GM13976 (cell line): ENCODE data around the gene HMCES.
"Not testable (repeated sequence)": the region's sequence is repeated elsewhere in the genome, so short reads cannot be mapped to it uniquely, and the experiment has no call there.

Source experiments
- DNase-seq: peaks from one replicate; pipeline ENCODE4 v3.0.0; 2012; ENCODE audit warnings: low spot score
- CTCF ChIP-seq: IDR thresholded peaks from 2 replicates; pipeline ENCODE4 v1.5.1; 2012; ENCODE audit warnings: borderline replicate concordance, mild to moderate bottlenecking; ENCODE audit not compliant: insufficient read depth; ENCODE audit errors: extremely low read depth, missing control alignments, control extremely low read depth
- in situ Hi-C: fragments of 300-500 bp; cut with MboI; formaldehyde crosslinking; loops from one replicate; pipeline ENCODE4 v1.12.0; 2022; ENCODE audit warnings: low sequenced_read_pairs, mixed read lengths, inconsistent platforms; ENCODE audit not compliant: unreplicated experiment

Gene HMCES

GRCh38 chr3:129326138-129326537 lies 47.5 kb downstream of the HMCES start:
- no peak for TF ChIP-seq CTCF
- in situ Hi-C loops = no loop called here
- no peak for DNase-seq

DNA sequence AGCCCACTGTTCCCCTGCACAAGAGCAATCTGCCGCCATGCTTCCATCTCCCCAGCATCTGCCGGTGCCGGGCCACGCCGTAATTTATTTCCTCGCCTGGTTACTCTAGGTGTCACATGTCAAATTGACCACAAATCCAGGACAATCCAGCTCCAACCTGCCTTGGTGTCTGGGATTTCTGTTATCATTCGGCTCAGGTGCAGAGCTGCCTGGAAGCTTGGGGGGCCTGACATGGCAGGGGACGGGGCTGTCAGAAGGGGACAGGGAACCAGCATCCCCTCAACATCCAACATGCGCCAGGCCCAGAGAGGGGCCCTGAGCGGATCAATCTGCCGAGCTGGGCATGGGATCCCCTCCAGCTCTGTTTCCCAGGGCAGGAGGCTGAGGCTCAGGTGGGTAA lies 47.9 kb downstream of the HMCES start:
- in situ Hi-C loops = no loop called here
- TF ChIP-seq CTCF = no peak
- no peak for DNase-seq

DNA sequence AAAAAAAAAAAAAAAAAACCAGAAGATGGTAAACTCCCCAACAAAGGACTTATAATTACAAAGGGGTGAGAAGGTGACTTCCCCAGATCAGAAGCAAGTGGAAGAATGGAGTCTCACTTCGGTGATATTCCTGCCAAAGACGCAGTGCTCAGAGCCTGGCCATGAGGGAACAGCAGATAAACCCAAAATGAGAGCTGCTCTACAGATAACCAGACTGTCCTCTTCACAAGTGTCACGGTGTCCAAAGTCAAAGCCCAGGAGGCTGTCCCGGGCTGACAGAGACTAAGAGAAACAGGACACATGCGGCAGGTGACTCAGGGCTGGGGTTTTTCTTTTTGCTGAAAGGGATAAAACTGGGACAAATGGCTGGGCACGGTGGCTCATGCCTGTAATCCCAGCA lies 48.8 kb downstream of the HMCES start:
- in situ Hi-C loops = no loop called here
- DNase-seq = no peak
- no peak for TF ChIP-seq CTCF

GRCh38 chr3:129329858-129330257 lies 51.2 kb downstream of the HMCES start:
- DNase-seq = no peak
- in situ Hi-C loops = no loop called here
- TF ChIP-seq CTCF = no peak

DNA sequence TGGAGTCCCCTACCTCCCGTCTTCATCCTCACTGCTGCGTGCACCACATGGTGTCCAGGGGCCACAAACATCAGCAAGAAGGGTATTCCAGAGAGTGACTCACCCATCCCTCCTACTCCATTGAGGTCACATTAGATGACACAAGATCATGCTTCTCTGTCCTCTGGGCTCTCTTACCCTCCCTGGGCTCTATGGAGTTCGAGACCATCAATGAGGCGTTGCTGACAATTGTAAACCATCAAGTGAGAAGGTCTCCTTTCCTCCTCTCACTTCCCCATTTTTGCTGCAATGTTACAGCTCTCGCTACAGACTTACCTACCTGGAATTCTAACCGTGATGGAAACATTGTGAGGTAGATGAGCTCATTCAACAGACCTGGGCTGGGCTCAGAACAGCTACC lies 51.7 kb downstream of the HMCES start:
- TF ChIP-seq CTCF = no peak
- in situ Hi-C loops = no loop called here
- no peak for DNase-seq

- in situ Hi-C loops = no loop called here
- no peak for DNase-seq
- no peak for TF ChIP-seq CTCF
Measured at GRCh38 chr3:129333891-129334290, 55.2 kb downstream of the HMCES start.

DNA sequence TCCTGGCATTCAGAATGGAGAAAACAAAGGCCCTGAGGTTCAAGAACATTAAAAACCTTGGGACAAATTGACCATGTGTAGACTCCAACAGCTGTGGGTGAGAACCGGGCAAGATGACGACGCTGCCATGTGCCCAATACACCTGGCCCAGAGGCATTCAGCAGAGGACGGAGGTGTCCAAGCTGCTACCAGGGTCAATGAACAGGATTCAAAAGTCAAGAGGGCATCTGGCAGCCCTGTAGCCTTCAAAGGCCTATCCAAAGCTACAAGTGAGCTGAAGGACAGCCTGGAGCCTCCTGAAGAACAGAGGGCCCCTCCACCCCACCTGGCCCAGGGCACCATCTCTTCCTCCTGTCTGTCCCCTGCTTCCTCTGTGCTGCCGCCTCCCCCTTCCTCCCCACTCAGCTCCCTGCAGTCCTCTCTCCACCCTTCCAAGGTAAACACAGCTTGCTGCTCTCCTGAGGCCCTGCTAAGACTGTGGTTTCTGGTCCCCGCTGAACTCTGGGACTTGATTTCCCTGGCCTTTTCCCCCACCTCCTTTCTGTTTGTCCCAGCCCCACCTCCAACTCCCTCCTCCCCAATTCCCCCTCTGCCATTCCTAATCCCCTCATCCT lies 57.5 kb downstream of the HMCES start:
- in situ Hi-C loops = no loop called here
- TF ChIP-seq CTCF = no peak
- no peak for DNase-seq

DNA sequence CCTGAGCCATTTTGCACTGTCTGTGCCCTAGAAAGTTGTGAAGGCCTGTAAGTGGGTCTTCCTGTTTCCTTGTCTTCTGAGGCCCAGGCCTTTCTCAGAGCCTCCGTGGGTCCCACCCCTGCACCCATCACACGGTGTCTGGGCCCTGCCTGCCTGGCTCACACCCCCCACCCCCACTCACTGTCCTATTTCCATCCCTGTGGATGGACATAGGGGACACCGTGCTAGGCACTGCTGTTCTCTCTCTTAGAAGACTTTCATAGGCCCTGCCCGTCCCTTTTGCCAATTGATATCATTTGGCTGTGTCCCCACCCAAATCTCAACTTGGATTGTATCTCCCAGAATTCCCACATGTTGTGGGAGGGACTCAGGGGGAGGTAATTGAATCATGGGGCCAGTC lies 59.0 kb downstream of the HMCES start:
- not testable (repeated sequence) for DNase-seq

GRCh38 chr3:129339186-129339585 lies 60.5 kb downstream of the HMCES start:
- DNase-seq, in situ Hi-C loops: not testable (repeated sequence)

More for the DNA sequence above, 59.0 kb downstream of the HMCES start:
- in situ Hi-C loops = not testable (repeated sequence)

DNA sequence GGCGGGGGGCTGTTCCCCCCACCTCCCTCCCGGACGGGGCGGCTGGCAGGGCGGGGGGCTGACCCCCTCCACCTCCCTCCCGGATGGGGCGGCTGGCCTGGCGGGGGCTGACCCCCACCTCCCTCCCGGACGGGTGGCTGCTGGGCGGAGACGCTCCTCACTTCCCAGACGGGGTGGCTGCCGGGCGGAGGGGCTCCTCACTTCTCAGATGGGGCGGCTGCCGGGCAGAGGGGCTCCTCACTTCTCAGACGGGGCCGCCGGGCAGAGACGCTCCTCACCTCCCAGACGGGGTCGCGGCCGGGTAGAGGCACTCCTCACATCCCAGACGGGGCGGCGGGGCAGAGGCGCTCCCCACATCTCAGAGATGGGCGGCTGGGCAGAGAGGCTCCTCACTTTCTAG lies 61.2 kb downstream of the HMCES start:
- DNase-seq, in situ Hi-C loops: not testable (repeated sequence)
